Activated CD8-positive, alpha-beta memory T cell treated with anti-CD3 and anti-CD28 coated beads, Interleukin-2, amount 10 ng/mL, durations not matched to agents 7 days and 5 days (primary cell): ENCODE measurements around the gene SMTNL1. TPM values are rescaled to one million over a fixed set of nuclear protein-coding genes. Genes with fewer than 3 reads are reported as not detected.

Experiments
- ATAC-seq: fragments of 150-1000 bp; cut with Tn5 transposase; one replicate; pipeline ENCODE4 v1.10.0; 2021; ENCODE audit warnings: moderate library complexity
- CTCF ChIA-PET: fragments of 350-600 bp; sonication (Branson Sonifier 250); formaldehyde crosslinking; loops from one replicate; lab custom pipeline; 2021; ENCODE audit warnings: antibody characterized with exemption; lab: Charles Lee
- DNase-seq: peaks from one replicate; pipeline ENCODE4 v3.0.0-alpha.2; 2020
- H3K27ac Mint-ChIP-seq: one replicate; pipeline ENCODE4 v1.8.0; 2021; ENCODE audit warnings: mild to moderate bottlenecking, mixed read lengths
- H3K27me3 Mint-ChIP-seq: one replicate; pipeline ENCODE4 v1.8.0; 2021; ENCODE audit warnings: mixed read lengths
- H3K36me3 Mint-ChIP-seq: one replicate; pipeline ENCODE4 v1.8.0; 2021; ENCODE audit warnings: mild to moderate bottlenecking, mixed read lengths
- H3K4me1 Mint-ChIP-seq: one replicate; pipeline ENCODE4 v1.8.0; 2021; ENCODE audit warnings: mixed read lengths
- H3K4me3 Mint-ChIP-seq: one replicate; pipeline ENCODE4 v1.8.0; 2021; ENCODE audit warnings: mild to moderate bottlenecking, moderate library complexity, mixed read lengths
- H3K9me3 Mint-ChIP-seq: one replicate; pipeline ENCODE4 v1.8.0; 2022; ENCODE audit warnings: low read depth, mixed read lengths
- total RNA-seq, 2 experiments: library from RNA; stranded (reverse); gene quantifications; one replicate each; pipeline ENCODE4 v1.2.3, GENCODE V29; 2021

Gene SMTNL1
- total RNA-seq, 2 experiments from 2014 or later: not detected

DNA sequence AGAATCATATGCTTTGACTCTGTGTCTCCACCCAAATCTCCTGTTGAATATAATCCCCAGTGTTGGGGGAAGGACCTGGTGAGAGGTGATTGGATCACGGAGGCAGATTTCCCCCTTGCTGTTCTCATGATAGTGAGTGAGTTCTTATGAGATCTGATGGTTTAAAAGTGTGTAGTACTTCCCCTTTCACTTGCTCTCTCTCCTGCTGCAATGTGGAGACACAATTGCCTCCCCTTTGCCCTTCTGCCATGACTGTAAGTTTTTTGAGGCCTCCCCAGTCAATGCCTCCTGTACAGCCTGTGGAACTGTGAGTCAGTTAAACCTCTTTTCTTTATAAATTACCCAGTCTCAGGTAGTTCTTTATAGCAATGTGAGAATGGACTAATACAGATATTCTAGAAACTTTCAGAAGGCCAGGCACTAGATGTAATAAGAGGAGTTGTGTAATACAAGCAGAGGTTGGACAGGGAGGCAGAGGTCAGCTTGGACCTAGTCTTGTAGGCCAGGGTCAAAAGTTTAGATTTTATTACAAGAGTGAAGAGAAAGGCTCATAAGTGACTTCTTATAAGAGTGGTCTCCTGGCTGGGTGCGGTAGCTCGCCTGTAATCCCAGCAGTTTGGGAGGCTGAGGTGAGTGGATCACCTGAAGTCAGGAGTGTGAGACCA, 50.8 kb downstream of the SMTNL1 start:
- CTCF ChIA-PET: interaction anchor here (1.4 kb wide), 1 partner anchor 56 kb away, joined by 4 read pairs; no protein-coding TSS in a partner anchor
- DNase-seq: no peak
- H3K27me3 Mint-ChIP-seq: peaks cover 8% of the 10 kb centered on the region
- H3K27ac Mint-ChIP-seq: no peak overlapping the region
- no peak for ATAC-seq
- no peaks in the 10 kb centered on the region for H3K9me3 Mint-ChIP-seq
- H3K36me3 Mint-ChIP-seq: no peaks in the 10 kb centered on the region
- no peaks in the 10 kb centered on the region for H3K4me1 Mint-ChIP-seq
- no peak overlapping the region for H3K4me3 Mint-ChIP-seq

DNA sequence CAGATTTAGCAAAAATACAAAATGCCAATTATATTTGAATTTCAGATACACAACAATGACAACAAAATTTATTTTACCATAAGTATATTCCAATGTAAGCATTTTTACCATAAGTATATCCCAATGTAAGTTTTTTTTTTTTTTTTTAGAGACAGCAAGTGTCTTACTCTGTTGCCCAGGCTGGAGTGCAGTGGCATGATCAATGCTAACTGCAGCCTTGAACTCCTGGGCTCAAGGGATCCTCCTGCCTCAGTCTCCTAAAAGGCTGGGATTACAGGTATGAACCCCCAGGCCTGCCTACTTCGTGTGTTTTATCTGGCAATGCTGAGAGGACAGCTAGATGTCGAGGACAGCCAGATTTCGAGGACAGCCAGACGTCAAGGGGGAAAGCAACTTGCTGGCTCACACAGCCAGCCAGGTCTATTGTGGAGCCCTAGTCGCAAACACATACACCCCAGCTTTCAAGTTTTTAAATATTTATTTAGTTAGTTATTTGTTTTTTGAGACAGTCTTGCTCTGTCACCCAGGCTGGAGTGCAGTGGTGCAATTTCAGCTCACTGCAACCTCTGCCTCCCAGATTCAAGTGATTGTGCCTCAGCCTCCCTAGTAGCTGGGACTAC, 59.0 kb downstream of the SMTNL1 start:
- CTCF ChIA-PET: interaction anchor here (0.6 kb wide), 1 partner anchor 200 kb away, joined by 3 read pairs; no protein-coding TSS in a partner anchor
- no peak overlapping the region for H3K4me3 Mint-ChIP-seq
- H3K9me3 Mint-ChIP-seq: no peaks in the 10 kb centered on the region

DNA sequence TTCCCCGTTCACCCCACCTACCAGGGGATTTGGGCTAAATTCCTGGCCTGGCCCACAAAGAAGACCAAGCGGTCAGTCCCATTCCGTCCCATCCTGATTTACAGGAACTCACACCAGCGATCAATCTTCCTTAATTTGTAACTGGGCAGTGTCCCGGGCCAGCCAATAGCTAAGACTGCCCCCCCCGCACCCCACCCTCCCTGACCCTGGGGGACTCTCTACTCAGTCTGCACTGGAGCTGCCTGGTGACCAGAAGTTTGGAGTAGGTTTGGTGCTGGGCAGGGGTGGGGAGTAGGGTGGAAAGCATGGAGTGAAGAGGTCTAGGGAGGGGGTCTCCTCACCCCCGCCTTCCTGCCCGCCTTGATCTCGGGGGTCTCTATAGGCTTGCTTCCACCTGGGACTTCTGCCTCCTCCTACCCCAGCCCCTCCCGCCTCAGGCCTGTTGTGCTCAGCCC, 60.1 kb downstream of the SMTNL1 start, which contains the start of gene SERPING1:
Gene SERPING1, plus strand, starts transcription at position 225 of the 455 bp plus-strand sequence. CDS start 586 bp downstream, outside the sequence.
- Mint-ChIP-seq H3K9me3 (no peaks in the 10 kb centered on the region), H3K4me3 (no peak within 1 kb of the TSS), H3K27ac (no peak within 1 kb of the TSS), H3K4me1 (no peaks in the 10 kb centered on the region), H3K36me3 (no peaks in the 10 kb centered on the region), H3K27me3 (peaks cover 52% of the 10 kb centered on the region)
- ATAC-seq (no peak), DNase-seq (no peak)
- CTCF ChIA-PET: no interaction called here

More for the DNA sequence above, 59.0 kb downstream of the SMTNL1 start:
- Mint-ChIP-seq H3K27ac (no peak overlapping the region), H3K27me3 (peaks cover 52% of the 10 kb centered on the region), H3K36me3 (no peaks in the 10 kb centered on the region), H3K4me1 (no peaks in the 10 kb centered on the region)
- ATAC-seq: no peak
- DNase-seq: no peak

DNA sequence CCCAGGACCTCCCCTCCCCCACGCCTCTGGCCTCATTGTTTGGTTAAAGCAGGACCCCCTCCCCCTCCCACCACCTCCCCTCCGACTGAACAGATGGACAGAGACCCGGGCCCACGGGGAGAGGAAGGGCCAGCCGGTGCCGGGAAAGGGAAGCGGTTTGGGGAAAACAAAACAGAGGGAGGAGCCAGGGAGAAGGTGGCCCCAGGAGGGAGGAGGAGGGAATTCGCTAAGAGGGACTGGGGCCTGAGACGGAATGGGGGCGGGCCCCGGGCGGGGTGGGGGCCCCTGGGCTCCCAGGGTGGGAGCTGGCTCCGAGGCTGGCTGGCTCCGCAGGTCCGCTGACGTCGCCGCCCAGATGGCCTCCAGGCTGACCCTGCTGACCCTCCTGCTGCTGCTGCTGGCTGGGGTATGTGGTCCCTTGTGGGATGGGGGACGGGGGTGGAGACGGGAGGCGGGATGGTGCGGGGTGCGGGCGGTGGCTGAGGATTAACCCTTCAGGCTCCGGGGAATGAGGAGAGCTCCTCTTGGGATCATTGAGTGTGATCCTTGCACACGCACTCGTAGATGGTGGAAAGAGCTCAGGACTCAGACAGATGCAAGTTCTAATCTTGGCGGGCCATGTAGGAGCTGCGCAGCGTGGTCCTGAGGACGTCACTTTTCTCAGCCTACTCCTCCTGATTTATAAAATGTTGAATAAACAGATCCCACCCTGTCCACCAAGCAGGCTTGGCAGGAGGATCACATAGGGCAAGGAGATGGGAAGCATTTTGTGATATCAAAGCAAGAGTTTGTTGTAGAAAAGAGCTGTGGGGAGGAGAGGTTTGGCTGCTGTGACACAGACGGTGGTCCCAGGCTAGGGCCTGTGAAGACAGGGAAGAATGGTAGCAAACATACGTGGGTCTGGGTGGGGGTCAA, 60.8 kb downstream of the SMTNL1 start:
- DNase-seq (no peak), ATAC-seq (no peak)
- CTCF ChIA-PET: interaction anchor here (1.5 kb wide), 1 partner anchor 24 kb away, joined by 4 read pairs; no protein-coding TSS in a partner anchor
- Mint-ChIP-seq H3K9me3 (no peaks in the 10 kb centered on the region), H3K4me1 (no peaks in the 10 kb centered on the region), H3K36me3 (no peaks in the 10 kb centered on the region), H3K27ac (no peak overlapping the region), H3K27me3 (peaks cover 49% of the 10 kb centered on the region), H3K4me3 (no peak overlapping the region)

DNA sequence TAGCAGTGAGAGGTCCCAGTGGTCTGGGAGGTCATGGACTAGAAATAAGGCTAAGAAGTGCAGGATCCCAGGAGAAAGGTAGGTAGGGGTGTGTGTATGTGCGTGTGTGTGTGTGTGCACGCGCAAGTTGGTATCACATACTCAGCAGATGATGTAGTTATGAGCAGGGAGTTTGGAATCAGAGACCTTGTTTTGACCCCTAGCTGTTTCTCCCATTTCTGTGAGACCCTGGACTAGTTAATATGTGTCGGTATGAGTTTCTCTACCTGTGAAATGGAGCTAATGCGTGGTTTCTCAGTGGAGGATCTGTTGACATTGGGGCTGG, 61.4 kb downstream of the SMTNL1 start:
- H3K4me1 Mint-ChIP-seq: no peaks in the 10 kb centered on the region
- H3K4me3 Mint-ChIP-seq: no peak overlapping the region
- CTCF ChIA-PET: interaction anchor here (1.5 kb wide), 1 partner anchor 23 kb away, joined by 4 read pairs; no protein-coding TSS in a partner anchor
- H3K27me3 Mint-ChIP-seq: peaks cover 49% of the 10 kb centered on the region
- DNase-seq (no peak), ATAC-seq (no peak)
- no peaks in the 10 kb centered on the region for H3K9me3 Mint-ChIP-seq
- no peaks in the 10 kb centered on the region for H3K36me3 Mint-ChIP-seq
- no peak overlapping the region for H3K27ac Mint-ChIP-seq

DNA sequence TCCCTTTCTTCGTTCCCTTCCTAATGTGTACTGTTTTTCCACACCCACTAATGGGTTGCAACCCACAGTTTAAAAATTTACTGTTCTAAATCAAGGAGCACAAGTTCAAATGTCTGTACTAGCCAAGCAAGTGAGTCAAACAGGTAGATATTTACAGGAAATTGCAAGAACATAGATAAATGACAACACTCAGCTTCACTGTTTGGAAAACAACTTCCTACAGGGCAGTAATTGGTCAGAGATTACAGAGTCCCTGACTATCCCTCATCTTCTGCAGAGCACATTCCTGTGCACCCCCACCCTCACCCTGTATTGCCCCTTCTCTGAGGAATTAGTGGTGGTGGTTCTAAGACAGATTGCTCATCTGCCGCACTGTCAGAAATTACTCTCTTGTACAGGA, 62.0 kb downstream of the SMTNL1 start:
- DNase-seq: no peak
- Mint-ChIP-seq H3K27me3 (peaks cover 44% of the 10 kb centered on the region), H3K27ac (no peak overlapping the region), H3K36me3 (no peaks in the 10 kb centered on the region), H3K4me1 (peaks cover 2% of the 10 kb centered on the region), H3K9me3 (no peaks in the 10 kb centered on the region), H3K4me3 (no peak overlapping the region)
- CTCF ChIA-PET: interaction anchor here (1.5 kb wide), 1 partner anchor 23 kb away, joined by 4 read pairs; no protein-coding TSS in a partner anchor
- no peak for ATAC-seq

Other genes starting within 250 kb of the SMTNL1 start
- 1 to 10 TPM; 4.4 to 5.8 TPM for gene TNKS1BP1, start 212.6 kb upstream of the SMTNL1 start, total RNA-seq
- gene SSRP1, start 201.7 kb upstream of the SMTNL1 start, total RNA-seq: 100 to 1,000 TPM; 158 to 196 TPM
- gene P2RX3, start 199.2 kb upstream of the SMTNL1 start, total RNA-seq: not detected
- not detected for gene PRG3, start 156.4 kb upstream of the SMTNL1 start, total RNA-seq
- under 1 TPM; 0.59 to 0.79 TPM for gene PRG2, start 146.9 kb upstream of the SMTNL1 start, total RNA-seq
- gene SLC43A3, start 110.5 kb upstream of the SMTNL1 start, total RNA-seq: 100 to 1,000 TPM; 106 to 117 TPM
- not detected for gene RTN4RL2, start 77.1 kb upstream of the SMTNL1 start, total RNA-seq
- 10 to 100 TPM; 24.6 to 25.8 TPM for gene SLC43A1, start 21.9 kb upstream of the SMTNL1 start, total RNA-seq
- gene TIMM10, start 6.8 kb upstream of the SMTNL1 start, total RNA-seq: 10 to 100 TPM; 74.5 to 92.9 TPM
- 100 to 1,000 TPM; 245 to 317 TPM for gene UBE2L6, start 30.1 kb downstream of the SMTNL1 start, total RNA-seq
- not detected for gene SERPING1, start 60.1 kb downstream of the SMTNL1 start, total RNA-seq
- gene YPEL4, start 112.3 kb downstream of the SMTNL1 start, total RNA-seq: 1 to 10 TPM in 1 of 2 experiments, under 1 TPM in 1; 0.42 to 1.0 TPM
- gene CLP1, start 120.2 kb downstream of the SMTNL1 start, total RNA-seq: 10 to 100 TPM; 15.7 to 22.6 TPM
- 10 to 100 TPM; 74.5 to 75.9 TPM for gene ZDHHC5, start 130.5 kb downstream of the SMTNL1 start, total RNA-seq
- 10 to 100 TPM; 11.7 to 14.9 TPM for gene MED19, start 174.6 kb downstream of the SMTNL1 start, total RNA-seq
- 10 to 100 TPM; 58.2 to 77.4 TPM for gene TMX2, start 175.0 kb downstream of the SMTNL1 start, total RNA-seq
- gene SELENOH, start 203.9 kb downstream of the SMTNL1 start, total RNA-seq: 100 to 1,000 TPM; 114 to 145 TPM
- gene BTBD18, start 214.2 kb downstream of the SMTNL1 start, total RNA-seq: not detected
- gene CTNND1, start 224.2 kb downstream of the SMTNL1 start, total RNA-seq: 1 to 10 TPM; 5.0 to 7.7 TPM